ENCODE measurements around the gene KCNMB4.

KCNMB4 gene

GRCh38 chr12:70365648-70366518 lies at the start of gene KCNMB4:
TSS of gene KCNMB4 (plus strand) at chr12:70366290. CDS start at chr12:70366735, 445 bp downstream.
- Histone ChIP-seq H3K36me3 (ENCODE audit: control insufficient read depth, insufficient read depth, low read length) (no peaks in the 10 kb centered on the region), H3K4me3 (replicated peaks; ENCODE audit: low read depth, low read length) (peak within 1 kb of the TSS; percentile 72), H3K27me3 (replicated peaks; ENCODE audit: control insufficient read depth, insufficient read depth, low read length) (no peaks in the 10 kb centered on the region)
- no peak for TF ChIP-seq CTCF (IDR thresholded peaks at IDR 0.05; ENCODE audit: insufficient read depth, low read length, poor library complexity, severe bottlenecking)
- peak; percentile 74 for DNase-seq (ENCODE audit: extremely low read depth, insufficient read length)

- Histone ChIP-seq H3K27me3 (replicated peaks; ENCODE audit: control insufficient read depth, insufficient read depth, low read length) (no peaks in the 10 kb centered on the region), H3K36me3 (ENCODE audit: control insufficient read depth, insufficient read depth, low read length) (no peaks in the 10 kb centered on the region), H3K4me3 (replicated peaks; ENCODE audit: low read depth, low read length) (no peak overlapping the region)
- no peak for TF ChIP-seq CTCF (IDR thresholded peaks at IDR 0.05; ENCODE audit: insufficient read depth, low read length, poor library complexity, severe bottlenecking)
- DNase-seq (ENCODE audit: extremely low read depth, insufficient read length), result peak; percentile 64
Measured at GRCh38 chr12:70317781-70318180, 48.3 kb upstream of the KCNMB4 start.

- no peak for DNase-seq (ENCODE audit: extremely low read depth, insufficient read length)
- no peak overlapping the region for H3K4me3 ChIP-seq (replicated peaks; ENCODE audit: low read depth, low read length)
- no peaks in the 10 kb centered on the region for H3K27me3 ChIP-seq (replicated peaks; ENCODE audit: control insufficient read depth, insufficient read depth, low read length)
- H3K36me3 ChIP-seq (ENCODE audit: control insufficient read depth, insufficient read depth, low read length), result no peaks in the 10 kb centered on the region
- no peak for TF ChIP-seq CTCF (IDR thresholded peaks at IDR 0.05; ENCODE audit: insufficient read depth, low read length, poor library complexity, severe bottlenecking)
Measured at GRCh38 chr12:70319605-70320004, 46.5 kb upstream of the KCNMB4 start.

GRCh38 chr12:70321191-70321590 lies 44.9 kb upstream of the KCNMB4 start:
- no peak for DNase-seq (ENCODE audit: extremely low read depth, insufficient read length)
- no peaks in the 10 kb centered on the region for H3K36me3 ChIP-seq (ENCODE audit: control insufficient read depth, insufficient read depth, low read length)
- H3K27me3 ChIP-seq (replicated peaks; ENCODE audit: control insufficient read depth, insufficient read depth, low read length), result no peaks in the 10 kb centered on the region
- TF ChIP-seq CTCF (IDR thresholded peaks at IDR 0.05; ENCODE audit: insufficient read depth, low read length, poor library complexity, severe bottlenecking), result no peak
- H3K4me3 ChIP-seq (replicated peaks; ENCODE audit: low read depth, low read length), result no peak overlapping the region

GRCh38 chr12:70327541-70327940 lies 38.5 kb upstream of the KCNMB4 start:
- no peaks in the 10 kb centered on the region for H3K36me3 ChIP-seq (ENCODE audit: control insufficient read depth, insufficient read depth, low read length)
- TF ChIP-seq CTCF (IDR thresholded peaks at IDR 0.05; ENCODE audit: insufficient read depth, low read length, poor library complexity, severe bottlenecking), result no peak
- H3K27me3 ChIP-seq (replicated peaks; ENCODE audit: control insufficient read depth, insufficient read depth, low read length), result no peaks in the 10 kb centered on the region
- H3K4me3 ChIP-seq (replicated peaks; ENCODE audit: low read depth, low read length), result no peak overlapping the region
- DNase-seq (ENCODE audit: extremely low read depth, insufficient read length), result no peak
